Right lobe of liver (tissue), 6 donors: ENCODE data around the gene FAM3C. TPM values are rescaled to one million over a fixed set of nuclear protein-coding genes. Genes with fewer than 3 reads are reported as not detected.
"Not testable (repeated sequence)": the region's sequence is repeated elsewhere in the genome, so short reads cannot be mapped to it uniquely, and the experiment has no call there.

ENCODE experiments used
- ATAC-seq, 4 donors: fragments of 200-7000 bp; cut with Tn5 transposase; one replicate each; pipeline ENCODE4 v1.9.1; 2020; ENCODE audit warnings: mild to moderate bottlenecking in 4 of 4, moderate library complexity in 4 of 4
- DNase-seq, 3 donors: peaks; one replicate each; pipeline ENCODE4 v3.0.0-alpha.2; 2020
- H3K27ac ChIP-seq, 3 donors: fragments of 200-600 bp; one replicate each; pipeline ENCODE4 v1.8.0; 2022
- H3K27me3 ChIP-seq, 2 donors: fragments of 200-600 bp; one replicate each; pipeline ENCODE4 v1.8.0; 2022
- H3K36me3 ChIP-seq, 4 donors: fragments of 200-600 bp; sonication (generic) in 1 of 4; one replicate each; pipeline versions ENCODE4 v1.5.1 to v1.8.0; 2017 to 2022; ENCODE audit warnings: control low read depth in 1 of 4
- H3K4me1 ChIP-seq, 4 donors: fragments of 200-600 bp; sonication (generic) in 1 of 4; one replicate each; pipeline versions ENCODE4 v1.5.1 to v1.8.0; 2017 to 2022; ENCODE audit warnings: control low read depth in 1 of 4
- H3K4me3 ChIP-seq, 3 donors: fragments of 200-600 bp; one replicate each; pipeline ENCODE4 v1.8.0; 2022
- H3K9me3 ChIP-seq, 4 donors: fragments of 200-600 bp; sonication (generic) in 1 of 4; one replicate each; pipeline versions ENCODE4 v1.5.1 to v1.8.0; 2017 to 2022; ENCODE audit warnings: control low read depth in 1 of 4
- CTCF ChIP-seq, 4 donors: fragments of 200-600 bp in 3 of 4; fragments of 450-650 bp in 1 of 4; IDR thresholded peaks; one replicate each; pipeline versions ENCODE4 v1.5.1 to v1.8.0; 2016 to 2022; ENCODE audit warnings: antibody characterized with exemption in 4 of 4, mild to moderate bottlenecking in 2 of 4
- POLR2A ChIP-seq: fragments of 450-650 bp; IDR thresholded peaks from one replicate; pipeline ENCODE4 v1.6.1; 2017; ENCODE audit warnings: antibody characterized with exemption, mild to moderate bottlenecking
- WGBS: methylation state at CpG from one replicate; pipeline ENCODE4 v1.1.6; 2018; ENCODE audit warnings: low coverage, low lambda C conversion rate; ENCODE audit not compliant: insufficient coverage; ENCODE audit errors: missing lambda C conversion rate; 5-methylcytosine and 5-hydroxymethylcytosine counted together
- intact Hi-C, 2 donors: fragments of 100-400 bp; cut with DNase I; formaldehyde crosslinking; loops; one replicate each; pipeline versions ENCODE4 v1.11.2 to v1.14.1; 2022
- total RNA-seq, 6 experiments: library from RNA; depleted of rRNA in 2 of 6; stranded (reverse); fragments of >200 nt in 2 of 6; fragmentation: NEBNext Ultra II Directional in 3 of 6; extraction: Animal tissue kit (Norgen Biotek cat#: 25700) in 3 of 6; gene quantifications; one replicate each; pipeline versions ENCODE4 v1.1.0 to v1.2.4, GENCODE V29; 2016 to 2023
- donor health status: DM: no; HTN: yes; CAD: no.
- donor health status: DM: no; HTN: no; CAD: no.
- donor health status: DM: no; HTN: no; CAD: no.
- donor health status: DM: no; HTN: yes; CAD: no.
- donor health status: DM: no; HTN: yes; CAD: no.

The FAM3C gene
- total RNA-seq, 6 experiments from 2014 or later: 13.6 to 41.3 (median 31.8) TPM

GRCh38 chr7:121437470-121437869 is 41.4 kb upstream of the FAM3C start:
- intact Hi-C loops: no loop called here
- DNase-seq: no peak
- no peaks in the 10 kb centered on the region for H3K9me3 ChIP-seq
- no peak overlapping the region for H3K27ac ChIP-seq
- ATAC-seq: no peak
- no peaks in the 10 kb centered on the region for H3K36me3 ChIP-seq
- no peaks in the 10 kb centered on the region for H3K27me3 ChIP-seq
- WGBS: 88% methylated on average over 6 of the region's 6 CpGs
- TF ChIP-seq POLR2A: no peak
- TF ChIP-seq CTCF (IDR thresholded peaks at IDR 0.05): no peak
- H3K4me1 ChIP-seq: peaks cover 0 to 6% (median 0%) of the 10 kb centered on the region in 4 donors
- H3K4me3 ChIP-seq: no peak overlapping the region

GRCh38 chr7:121436688-121437087 is 40.6 kb upstream of the FAM3C start:
- 90% methylated on average over 7 of the region's 7 CpGs for WGBS
- intact Hi-C loops: no loop called here
- no peaks in the 10 kb centered on the region for H3K36me3 ChIP-seq
- H3K4me3 ChIP-seq: no peak overlapping the region
- no peak overlapping the region for H3K27ac ChIP-seq
- ATAC-seq (no peak), DNase-seq (no peak)
- no peaks in the 10 kb centered on the region for H3K9me3 ChIP-seq
- no peaks in the 10 kb centered on the region for H3K27me3 ChIP-seq
- TF ChIP-seq CTCF (IDR thresholded peaks at IDR 0.05) (no peak), POLR2A (no peak)
- H3K4me1 ChIP-seq: peaks cover 0 to 6% (median 0%) of the 10 kb centered on the region in 4 donors

DNA sequence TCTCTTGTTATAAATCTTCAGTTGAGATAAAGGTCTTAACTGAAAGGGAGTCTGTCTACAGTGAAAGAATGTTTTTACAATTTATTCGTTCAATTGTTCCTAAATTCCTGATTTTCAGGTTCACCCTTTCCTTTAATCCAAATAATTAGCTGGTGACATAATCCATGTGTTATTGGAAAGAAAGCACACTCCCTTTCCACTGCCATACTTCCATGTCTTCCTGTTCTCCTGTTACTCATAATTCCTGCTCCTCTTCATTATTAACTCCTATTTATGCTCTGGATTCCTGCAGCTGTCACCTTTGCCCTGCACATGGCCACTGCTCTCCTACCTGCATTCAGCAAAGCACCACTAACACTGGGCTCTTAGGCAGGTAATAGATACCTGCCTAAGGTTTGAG is 40.0 kb upstream of the FAM3C start:
- no peaks in the 10 kb centered on the region for H3K27me3 ChIP-seq
- H3K27ac ChIP-seq: no peak overlapping the region
- DNase-seq (no peak), ATAC-seq (no peak)
- no peak for TF ChIP-seq POLR2A
- TF ChIP-seq CTCF (IDR thresholded peaks at IDR 0.05): no peak
- intact Hi-C loops: no loop called here
- H3K4me1 ChIP-seq: peaks cover 0 to 6% (median 0%) of the 10 kb centered on the region in 4 donors
- no peak overlapping the region for H3K4me3 ChIP-seq
- 100% methylated on average over 1 of the region's 1 CpG for WGBS
- H3K36me3 ChIP-seq: no peaks in the 10 kb centered on the region
- no peaks in the 10 kb centered on the region for H3K9me3 ChIP-seq

GRCh38 chr7:121433775-121434174 is 37.7 kb upstream of the FAM3C start:
- 100% methylated on average over 1 of the region's 2 CpGs for WGBS
- H3K36me3 ChIP-seq: no peaks in the 10 kb centered on the region
- TF ChIP-seq CTCF (IDR thresholded peaks at IDR 0.05) (no peak), POLR2A (no peak)
- H3K27me3 ChIP-seq: no peaks in the 10 kb centered on the region
- DNase-seq (no peak), ATAC-seq (no peak)
- H3K4me1 ChIP-seq: peaks cover 0 to 6% (median 0%) of the 10 kb centered on the region in 4 donors
- no peaks in the 10 kb centered on the region for H3K9me3 ChIP-seq
- intact Hi-C loops: no loop called here
- H3K4me3 ChIP-seq: no peak overlapping the region
- H3K27ac ChIP-seq: no peak overlapping the region

- H3K27ac ChIP-seq, H3K4me3 ChIP-seq, H3K4me1 ChIP-seq, H3K9me3 ChIP-seq, ATAC-seq, H3K27me3 ChIP-seq, intact Hi-C loops, DNase-seq, H3K36me3 ChIP-seq: not testable (repeated sequence)
- 79% methylated on average over 4 of the region's 4 CpGs for WGBS
These were observed 36.4 kb upstream of the FAM3C start for GRCh38 chr7:121432486-121432885.
